H9 (cell line): ENCODE data around the gene PTGES3L. TPM values are rescaled to one million over a fixed set of nuclear protein-coding genes. Genes with fewer than 3 reads are reported as not detected.

ENCODE experiments used
- DNase-seq: peaks from one replicate; pipeline ENCODE4 v3.0.0-alpha.2; 2017
- H2AFZ ChIP-seq: one replicate; pipeline ENCODE4 v1.6.1; 2013; ENCODE audit warnings: mild to moderate bottlenecking, low read length, control low read depth, moderate library complexity
- H2AK5ac ChIP-seq: 2 replicates; pipeline ENCODE4 v1.6.1; 2013; ENCODE audit warnings: low read length, control low read depth, mixed read lengths; ENCODE audit not compliant: insufficient read length
- H2BK120ac ChIP-seq: one replicate; pipeline ENCODE4 v1.6.1; 2013; ENCODE audit warnings: low read depth, mild to moderate bottlenecking, low read length, control low read depth, inconsistent platforms; ENCODE audit not compliant: poor library complexity, severe bottlenecking
- H2BK12ac ChIP-seq: 2 replicates; pipeline ENCODE4 v1.6.1; 2013; ENCODE audit warnings: low read length, control low read depth, mixed read lengths, low read depth; ENCODE audit not compliant: insufficient read length
- H2BK15ac ChIP-seq: 2 replicates; pipeline ENCODE4 v1.6.1; 2013; ENCODE audit warnings: low read depth, low read length, control low read depth
- H2BK20ac ChIP-seq: one replicate; pipeline ENCODE4 v1.6.1; 2013; ENCODE audit warnings: low read depth, mild to moderate bottlenecking, low read length, control low read depth, inconsistent platforms; ENCODE audit not compliant: poor library complexity, severe bottlenecking
- H2BK5ac ChIP-seq: 2 replicates; pipeline ENCODE4 v1.6.1; 2013; ENCODE audit warnings: low read length, control low read depth, mixed read lengths; ENCODE audit not compliant: insufficient read length
- H3K14ac ChIP-seq: 2 replicates; pipeline ENCODE4 v1.6.1; 2013; ENCODE audit warnings: low read length, control low read depth; ENCODE audit not compliant: insufficient read depth
- H3K18ac ChIP-seq: 2 replicates; pipeline ENCODE4 v1.6.1; 2013; ENCODE audit warnings: low read depth, mild to moderate bottlenecking, mixed read lengths, low read length, control low read depth; ENCODE audit not compliant: insufficient read length
- H3K23ac ChIP-seq: 2 replicates; pipeline ENCODE4 v1.6.1; 2013; ENCODE audit warnings: low read length, control low read depth, mixed read lengths, low read depth; ENCODE audit not compliant: insufficient read length
- H3K23me2 ChIP-seq: 2 replicates; pipeline ENCODE4 v1.6.1; 2013; ENCODE audit warnings: low read depth, mild to moderate bottlenecking, mixed read lengths, low read length, control low read depth; ENCODE audit not compliant: insufficient read length, poor library complexity, severe bottlenecking
- H3K27ac ChIP-seq: 2 replicates; pipeline ENCODE4 v1.5.1; 2013; ENCODE audit warnings: low read length, control low read depth, mixed read lengths, low read depth; ENCODE audit not compliant: insufficient read length
- H3K27me3 ChIP-seq: 2 replicates; pipeline ENCODE4 v1.6.1; 2013; ENCODE audit warnings: low read length, control low read depth, inconsistent platforms; ENCODE audit not compliant: insufficient read depth
- H3K4ac ChIP-seq: 2 replicates; pipeline ENCODE4 v1.6.1; 2013; ENCODE audit warnings: low read depth, mild to moderate bottlenecking, control low read depth, inconsistent platforms, low read length, moderate library complexity
- H3K4me1 ChIP-seq: 2 replicates; pipeline ENCODE4 v1.6.1; 2013; ENCODE audit warnings: low read length, control low read depth, inconsistent platforms; ENCODE audit not compliant: insufficient read depth
- H3K4me2 ChIP-seq: 2 replicates; pipeline ENCODE4 v1.6.1; 2013; ENCODE audit warnings: low read length, control low read depth, mixed read lengths; ENCODE audit not compliant: insufficient read length, insufficient read depth
- H3K56ac ChIP-seq: 2 replicates; pipeline ENCODE4 v1.6.1; 2013; ENCODE audit warnings: low read depth, mild to moderate bottlenecking, mixed read lengths, low read length, control low read depth; ENCODE audit not compliant: insufficient read length
- H3K79me1 ChIP-seq: 2 replicates; pipeline ENCODE4 v1.6.1; 2013; ENCODE audit warnings: low read depth, mild to moderate bottlenecking, moderate library complexity, low read length, control low read depth, inconsistent platforms; ENCODE audit not compliant: insufficient read depth, poor library complexity, severe bottlenecking
- H3K79me2 ChIP-seq: 2 replicates; pipeline ENCODE4 v1.6.1; 2013; ENCODE audit warnings: low read length, control low read depth, inconsistent platforms; ENCODE audit not compliant: insufficient read depth
- H3K9ac ChIP-seq: 2 replicates; pipeline ENCODE4 v1.6.1; 2013; ENCODE audit warnings: low read length, control low read depth, mixed read lengths; ENCODE audit not compliant: insufficient read length; ENCODE audit errors: extremely low read depth
- H3K9me3 ChIP-seq: one replicate; pipeline ENCODE4 v1.6.1; 2013; ENCODE audit warnings: low read depth, low read length, inconsistent platforms; ENCODE audit not compliant: control insufficient read depth
- H3T11ph ChIP-seq: one replicate; pipeline ENCODE4 v1.6.1; 2013; ENCODE audit warnings: mild to moderate bottlenecking, low read length, control low read depth, inconsistent platforms
- H4K20me1 ChIP-seq: one replicate; pipeline ENCODE4 v1.6.1; 2013; ENCODE audit not compliant: control insufficient read depth, insufficient read length, insufficient read depth
- H4K5ac ChIP-seq: 2 replicates; pipeline ENCODE4 v1.6.1; 2013; ENCODE audit warnings: low read depth, mild to moderate bottlenecking, mixed read lengths, low read length, control low read depth; ENCODE audit not compliant: insufficient read length
- H4K8ac ChIP-seq: replicated peaks from 2 replicates; pipeline ENCODE4 v1.6.1; 2013; ENCODE audit warnings: low read length, control low read depth, mixed read lengths, low read depth; ENCODE audit not compliant: insufficient read length
- H4K91ac ChIP-seq: 2 replicates; pipeline ENCODE4 v1.6.1; 2013; ENCODE audit warnings: low read depth, mild to moderate bottlenecking, moderate library complexity, mixed read lengths, low read length, control low read depth; ENCODE audit not compliant: insufficient read length
- H3K27ac Mint-ChIP-seq, 3 experiments: 2 replicates in 2 of 3; 3 replicates in 1 of 3; pipeline ENCODE4 v1.8.0; 2020 to 2021; ENCODE audit warnings: mixed read lengths in 3 of 3, mild to moderate bottlenecking in 1 of 3, moderate library complexity in 1 of 3
- H3K27me3 Mint-ChIP-seq: 2 replicates; pipeline ENCODE4 v1.8.0; 2021; ENCODE audit warnings: low read depth, mild to moderate bottlenecking, moderate library complexity, mixed read lengths
- H3K36me3 Mint-ChIP-seq, 3 experiments: 2 replicates in 2 of 3; 3 replicates in 1 of 3; pipeline ENCODE4 v1.8.0; 2020 to 2021; ENCODE audit warnings: low read depth in 3 of 3, mixed read lengths in 3 of 3; ENCODE audit not compliant: insufficient read depth in 1 of 3
- H3K4me1 Mint-ChIP-seq, 2 experiments: 2 replicates each; pipeline ENCODE4 v1.8.0; 2020; ENCODE audit warnings: mixed read lengths in 2 of 2
- H3K4me3 Mint-ChIP-seq, 2 experiments: 2 replicates in 1 of 2; 3 replicates in 1 of 2; pipeline ENCODE4 v1.8.0; 2020 to 2021; ENCODE audit warnings: mild to moderate bottlenecking in 2 of 2, mixed read lengths in 2 of 2, moderate library complexity in 1 of 2
- H3K9me3 Mint-ChIP-seq, 2 experiments: 2 replicates in 1 of 2; 3 replicates in 1 of 2; pipeline ENCODE4 v1.8.0; 2020; ENCODE audit warnings: mild to moderate bottlenecking in 2 of 2, mixed read lengths in 2 of 2, moderate library complexity in 1 of 2
- WGBS: extraction: QIAGEN DNeasy Blood & Tissue Kit; methylation state at CpG from one replicate; pipeline ENCODE4 v1.1.7; 2013; ENCODE audit warnings: missing lambda C conversion rate, low lambda C conversion rate, mixed read lengths; ENCODE audit not compliant: insufficient read length; ENCODE audit errors: extremely low coverage; 5-methylcytosine and 5-hydroxymethylcytosine counted together
- total RNA-seq: library from RNA; stranded (reverse); gene quantifications from 2 replicates; pipeline ENCODE4 v1.2.1, GENCODE V29; 2021
- TF ChIP-seq, protein P1 (sequence below): fragments of 200-600 bp; sonication (generic); conservative IDR thresholded peaks from 3 replicates; pipeline ENCODE4 v1.8.0; 2021; ENCODE audit warnings: antibody characterized with exemption, mild to moderate bottlenecking

Gene PTGES3L
- total RNA-seq, 1 experiment from 2014 or later: 4.2 TPM

DNA sequence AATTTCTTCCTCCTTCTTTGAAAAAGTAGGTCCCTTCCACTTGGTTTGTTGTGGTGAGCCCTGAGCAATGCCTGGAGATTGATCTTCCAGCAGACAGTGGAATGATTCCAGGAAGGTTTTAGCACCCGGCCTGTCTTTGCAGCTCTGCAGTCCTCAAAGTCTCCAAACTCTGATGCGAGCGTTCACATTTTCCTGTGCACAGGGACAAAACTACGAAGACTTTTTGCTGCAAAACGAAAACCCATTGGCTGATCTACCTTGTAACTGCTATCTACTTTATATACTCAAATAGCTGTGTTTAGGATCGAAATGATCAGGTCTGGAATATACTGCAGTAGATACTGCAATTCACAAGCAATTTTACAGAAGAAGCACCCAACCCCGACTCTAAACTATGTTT is 57.6 kb downstream of the PTGES3L start:
- Histone ChIP-seq H3K4me2 (no peak overlapping the region), H2BK20ac (no peak overlapping the region), H3K18ac (no peak overlapping the region), H4K91ac (no peak overlapping the region), H3K23ac (no peak overlapping the region), H3K56ac (no peak overlapping the region), H3K14ac (no peak overlapping the region), H3K79me1 (no peaks in the 10 kb centered on the region), H2BK5ac (no peak overlapping the region), H4K5ac (no peak overlapping the region), H3K79me2 (no peaks in the 10 kb centered on the region), H2BK12ac (no peak overlapping the region), H3K27me3 (no peaks in the 10 kb centered on the region), H3K4ac (no peak overlapping the region), H3K9me3 (no peaks in the 10 kb centered on the region), H3T11ph (no peak overlapping the region), H3K4me1 (peaks cover 3% of the 10 kb centered on the region; the same call in 1 of the 2 replicates), H2BK15ac (no peak overlapping the region), H3K9ac (no peak overlapping the region), H2AFZ (no peak overlapping the region), H3K23me2 (no peaks in the 10 kb centered on the region), H2BK120ac (no peak overlapping the region), H3K27ac (no peak overlapping the region), H4K8ac (no peak overlapping the region), H4K20me1 (no peaks in the 10 kb centered on the region), H2AK5ac (no peak overlapping the region)
- Mint-ChIP-seq H3K27ac (peak overlapping the region in 1 of 3 experiments; percentile 87; a peak in 2 of 7 replicates), H3K4me3 (no peak overlapping the region), H3K9me3 (no peaks in the 10 kb centered on the region), H3K27me3 (no peaks in the 10 kb centered on the region; the same call in 1 of the 2 replicates), H3K4me1 (peaks cover 15 to 16% of the 10 kb centered on the region in 2 experiments), H3K36me3 (no peaks in the 10 kb centered on the region)
- no peak for DNase-seq
- no CpG with 5 or more reads among the region's 7 CpGs for WGBS
- TF ChIP-seq, protein P1, sequence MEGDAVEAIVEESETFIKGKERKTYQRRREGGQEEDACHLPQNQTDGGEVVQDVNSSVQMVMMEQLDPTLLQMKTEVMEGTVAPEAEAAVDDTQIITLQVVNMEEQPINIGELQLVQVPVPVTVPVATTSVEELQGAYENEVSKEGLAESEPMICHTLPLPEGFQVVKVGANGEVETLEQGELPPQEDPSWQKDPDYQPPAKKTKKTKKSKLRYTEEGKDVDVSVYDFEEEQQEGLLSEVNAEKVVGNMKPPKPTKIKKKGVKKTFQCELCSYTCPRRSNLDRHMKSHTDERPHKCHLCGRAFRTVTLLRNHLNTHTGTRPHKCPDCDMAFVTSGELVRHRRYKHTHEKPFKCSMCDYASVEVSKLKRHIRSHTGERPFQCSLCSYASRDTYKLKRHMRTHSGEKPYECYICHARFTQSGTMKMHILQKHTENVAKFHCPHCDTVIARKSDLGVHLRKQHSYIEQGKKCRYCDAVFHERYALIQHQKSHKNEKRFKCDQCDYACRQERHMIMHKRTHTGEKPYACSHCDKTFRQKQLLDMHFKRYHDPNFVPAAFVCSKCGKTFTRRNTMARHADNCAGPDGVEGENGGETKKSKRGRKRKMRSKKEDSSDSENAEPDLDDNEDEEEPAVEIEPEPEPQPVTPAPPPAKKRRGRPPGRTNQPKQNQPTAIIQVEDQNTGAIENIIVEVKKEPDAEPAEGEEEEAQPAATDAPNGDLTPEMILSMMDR: no peak
